HG03558 (cell line): ENCODE data around the gene ARL11.
"Not testable (repeated sequence)": the region's sequence is repeated elsewhere in the genome, so short reads cannot be mapped to it uniquely, and the experiment has no call there.

ENCODE experiments used
- ATAC-seq: cut with Tn5 transposase; IDR thresholded peaks from one replicate; pipeline ENCODE4 v1.9.1; 2021; ENCODE audit warnings: moderate number of reproducible peaks; ENCODE audit not compliant: unreplicated experiment; ENCODE audit errors: extremely low read depth

ARL11 gene

GRCh38 chr13:49627831-49628652 lies at the start of gene ARL11:
ARL11 (plus strand) TSS chr13:49628507; CDS start chr13:49630448, 1,941 bp downstream.
- peak; percentile 91 for ATAC-seq

- ATAC-seq = no peak
These were observed 48.8 kb upstream of the ARL11 start for GRCh38 chr13:49579501-49579900.

- ATAC-seq = no peak
These were observed 47.2 kb upstream of the ARL11 start for GRCh38 chr13:49580980-49581680.

- ATAC-seq = no peak
These were observed 43.5 kb upstream of the ARL11 start for GRCh38 chr13:49584771-49585182.

- peak; percentile 51 for ATAC-seq
These were observed 42.8 kb upstream of the ARL11 start, which contains the start of gene RCBTB1 for GRCh38 chr13:49585220-49586157. RCBTB1 (minus strand) TSS chr13:49585558; CDS start chr13:49567279, 18,279 bp downstream.

GRCh38 chr13:49586717-49587116 lies 41.6 kb upstream of the ARL11 start:
- no peak for ATAC-seq

GRCh38 chr13:49587311-49587847 lies 40.9 kb upstream of the ARL11 start:
- no peak for ATAC-seq

DNA sequence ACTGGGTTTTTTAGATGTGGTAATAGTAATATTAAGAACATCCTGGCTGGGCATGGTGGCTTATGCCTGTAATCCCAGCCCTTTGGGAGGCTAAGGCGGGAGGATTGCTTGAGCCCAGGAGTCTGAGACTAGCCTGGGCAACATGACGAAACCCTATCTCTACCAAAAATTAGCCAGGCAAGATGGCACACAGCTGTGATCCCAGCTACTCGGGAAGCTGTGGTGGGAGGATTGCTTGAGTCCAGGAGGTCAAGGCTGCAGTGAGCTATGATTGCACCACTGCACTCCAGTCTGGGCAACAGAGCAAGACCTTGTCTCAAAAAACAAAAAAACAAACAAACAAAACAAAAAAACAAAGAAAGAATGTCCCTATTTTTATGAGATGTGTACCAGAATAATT lies 37.6 kb upstream of the ARL11 start:
- not testable (repeated sequence) for ATAC-seq

GRCh38 chr13:49593876-49594275 lies 34.4 kb upstream of the ARL11 start:
- ATAC-seq = not testable (repeated sequence)

DNA sequence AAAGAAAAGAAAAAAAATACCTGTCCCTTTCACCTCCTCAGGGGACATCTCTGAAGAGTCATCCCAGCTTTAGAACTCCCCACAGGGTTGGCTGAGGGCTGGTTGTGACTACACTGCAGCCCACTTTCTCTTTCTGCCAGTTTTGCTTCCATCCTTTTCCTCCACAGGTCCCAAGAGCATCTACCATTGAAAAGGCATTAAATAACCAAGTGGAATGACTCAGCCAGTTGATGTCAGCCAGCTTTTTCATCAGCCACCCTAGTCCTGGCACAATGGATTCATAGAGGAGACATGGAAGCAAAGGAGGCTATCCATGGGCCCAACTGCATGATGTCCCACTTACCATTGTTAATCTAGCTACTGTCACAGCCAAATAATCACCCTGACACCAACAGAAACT lies 33.7 kb upstream of the ARL11 start:
- no peak for ATAC-seq

- ATAC-seq = no peak
These were observed 32.1 kb upstream of the ARL11 start for GRCh38 chr13:49596221-49596620.

- no peak for ATAC-seq
These were observed 31.2 kb upstream of the ARL11 start for GRCh38 chr13:49597043-49597641.

- no peak for ATAC-seq
These were observed 26.3 kb upstream of the ARL11 start for GRCh38 chr13:49602005-49602404.

- not testable (repeated sequence) for ATAC-seq
These were observed 25.7 kb upstream of the ARL11 start for GRCh38 chr13:49602615-49603014.

DNA sequence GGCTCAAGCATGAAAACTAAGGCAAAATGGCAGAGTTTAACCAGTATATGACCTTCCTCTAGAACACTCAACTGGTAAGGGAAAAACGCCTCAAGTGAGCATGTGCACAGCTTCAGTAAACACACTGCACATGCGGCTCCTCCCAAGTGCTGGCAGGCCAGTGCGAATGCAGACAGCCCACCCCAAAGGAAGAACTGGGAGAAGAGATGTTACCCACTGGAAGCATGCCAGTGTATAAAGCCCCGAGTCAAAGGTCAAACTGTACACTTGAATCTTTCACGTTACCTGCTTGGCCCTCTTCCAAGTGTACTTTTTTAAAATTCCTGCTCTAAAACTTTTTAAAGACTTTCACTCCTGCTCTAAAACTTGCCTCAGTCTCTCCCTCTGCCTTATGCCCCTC lies 23.7 kb upstream of the ARL11 start:
- ATAC-seq = no peak

DNA sequence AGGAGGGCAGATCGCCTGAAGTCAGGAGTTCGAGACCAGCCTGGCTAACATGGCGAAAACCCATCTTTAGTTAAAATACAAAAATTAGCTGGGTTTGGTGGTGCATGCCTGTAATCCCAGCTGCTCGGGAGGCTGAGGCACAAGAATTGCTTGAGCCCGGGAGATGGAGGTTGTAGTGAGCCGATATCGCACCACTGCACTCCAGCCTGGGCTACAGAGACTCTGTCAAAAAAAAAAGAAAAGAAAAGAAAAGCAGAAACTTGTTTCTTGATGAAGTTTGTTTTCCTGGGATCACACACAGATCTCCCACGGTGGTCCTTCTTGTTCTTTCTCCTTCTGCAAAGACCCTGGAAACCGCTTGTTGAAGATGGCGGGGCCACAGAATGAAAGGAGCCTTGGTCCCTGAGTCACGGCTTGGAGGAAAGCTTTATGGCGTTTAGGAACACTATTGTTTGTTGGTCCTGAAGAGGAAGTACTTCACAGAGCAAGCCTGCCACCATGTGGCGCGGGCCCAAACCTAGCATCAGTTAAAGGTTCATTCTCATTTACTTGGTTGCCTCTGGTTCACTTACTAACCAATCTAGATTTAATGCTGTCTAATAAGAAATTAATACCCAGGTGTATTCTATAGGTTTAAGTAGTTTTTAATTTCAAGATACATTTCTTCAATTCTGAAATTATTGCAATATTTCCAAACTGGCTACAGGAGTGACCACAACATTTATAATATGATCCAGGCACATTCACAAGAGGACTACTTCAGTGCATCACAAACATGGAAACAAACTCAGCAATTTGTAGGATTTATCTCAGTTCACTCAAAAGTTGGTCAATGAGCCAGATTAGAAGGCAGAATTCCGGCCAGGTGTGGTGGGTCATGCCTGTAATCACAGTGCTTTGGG lies 21.3 kb upstream of the ARL11 start:
- ATAC-seq = peak; percentile 75

GRCh38 chr13:49607761-49608160 lies 20.5 kb upstream of the ARL11 start:
- ATAC-seq = no peak

GRCh38 chr13:49608651-49609331 lies 19.5 kb upstream of the ARL11 start:
- no peak for ATAC-seq
